Measurements from ENCODE around the gene PACS2. TPM values are rescaled to one million over a fixed set of nuclear protein-coding genes. Genes with fewer than 3 reads are reported as not detected.
A peak's percentile ranks its signal among the peaks of the same experiment; 100 is the strongest.
"Not testable (repeated sequence)": the region's sequence is repeated elsewhere in the genome, so short reads cannot be mapped to it uniquely, and the experiment has no call there.

The PACS2 gene
- total and polyA plus RNA-seq, 3 donors from 2014 or later = 99.2 to 174 (median 167) TPM

DNA sequence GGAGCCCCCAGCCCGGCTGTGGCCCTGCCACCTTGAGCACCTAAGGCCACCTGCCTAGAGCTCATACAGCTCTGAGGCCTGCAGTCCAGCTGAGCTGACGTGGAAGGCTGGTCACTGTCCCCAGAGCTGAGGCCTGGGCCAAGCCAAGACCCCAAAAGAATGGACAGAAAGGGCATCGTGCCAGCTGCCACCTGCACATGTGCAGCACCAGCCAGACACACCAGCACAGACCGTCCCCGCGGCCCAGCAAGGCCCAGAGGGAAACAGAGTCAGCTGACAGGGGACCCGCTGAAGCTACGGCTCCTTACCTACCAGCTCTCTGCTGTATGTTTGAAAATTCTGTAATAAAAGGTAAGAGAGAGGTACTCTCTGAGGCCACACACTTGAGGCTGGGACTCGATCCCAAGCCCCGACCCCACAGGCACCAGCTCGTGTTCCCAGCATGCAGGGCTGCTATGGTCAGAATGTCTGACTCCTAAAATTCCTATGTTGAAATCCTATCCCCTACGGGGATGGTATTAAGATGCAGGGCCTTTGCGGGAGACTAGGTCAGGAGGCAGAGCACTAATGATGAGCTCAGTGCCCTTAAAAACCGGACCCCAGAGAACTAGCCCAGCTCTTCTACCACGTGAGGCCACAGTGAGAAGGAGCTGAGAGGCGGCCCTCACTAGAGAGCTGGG, 39.1 kb upstream of the PACS2 start:
- DNase-seq = peak; percentile 18
- TF ChIP-seq POLR2A (IDR thresholded peaks at IDR 0.05) = no peak
- TF ChIP-seq, protein P1, sequence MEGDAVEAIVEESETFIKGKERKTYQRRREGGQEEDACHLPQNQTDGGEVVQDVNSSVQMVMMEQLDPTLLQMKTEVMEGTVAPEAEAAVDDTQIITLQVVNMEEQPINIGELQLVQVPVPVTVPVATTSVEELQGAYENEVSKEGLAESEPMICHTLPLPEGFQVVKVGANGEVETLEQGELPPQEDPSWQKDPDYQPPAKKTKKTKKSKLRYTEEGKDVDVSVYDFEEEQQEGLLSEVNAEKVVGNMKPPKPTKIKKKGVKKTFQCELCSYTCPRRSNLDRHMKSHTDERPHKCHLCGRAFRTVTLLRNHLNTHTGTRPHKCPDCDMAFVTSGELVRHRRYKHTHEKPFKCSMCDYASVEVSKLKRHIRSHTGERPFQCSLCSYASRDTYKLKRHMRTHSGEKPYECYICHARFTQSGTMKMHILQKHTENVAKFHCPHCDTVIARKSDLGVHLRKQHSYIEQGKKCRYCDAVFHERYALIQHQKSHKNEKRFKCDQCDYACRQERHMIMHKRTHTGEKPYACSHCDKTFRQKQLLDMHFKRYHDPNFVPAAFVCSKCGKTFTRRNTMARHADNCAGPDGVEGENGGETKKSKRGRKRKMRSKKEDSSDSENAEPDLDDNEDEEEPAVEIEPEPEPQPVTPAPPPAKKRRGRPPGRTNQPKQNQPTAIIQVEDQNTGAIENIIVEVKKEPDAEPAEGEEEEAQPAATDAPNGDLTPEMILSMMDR (IDR thresholded peaks at IDR 0.05) = no peak
- no peaks in the 10 kb centered on the region for H3K36me3 ChIP-seq (ENCODE audit: low read depth, missing control alignments)
- no peaks in the 10 kb centered on the region for H3K9me3 ChIP-seq
- H3K4me3 ChIP-seq = no peak overlapping the region
- intact Hi-C loops (cut with DNase I; ENCODE audit: low total_unique reads) = no loop called here
- WGBS, 2 donors = 54 to 68% methylated on average over 12 to 16 of the region's 16 CpGs
- no peaks in the 10 kb centered on the region for H3K4me1 ChIP-seq
- H3K27ac ChIP-seq = no peak overlapping the region
- H3K27me3 ChIP-seq = no peaks in the 10 kb centered on the region

DNA sequence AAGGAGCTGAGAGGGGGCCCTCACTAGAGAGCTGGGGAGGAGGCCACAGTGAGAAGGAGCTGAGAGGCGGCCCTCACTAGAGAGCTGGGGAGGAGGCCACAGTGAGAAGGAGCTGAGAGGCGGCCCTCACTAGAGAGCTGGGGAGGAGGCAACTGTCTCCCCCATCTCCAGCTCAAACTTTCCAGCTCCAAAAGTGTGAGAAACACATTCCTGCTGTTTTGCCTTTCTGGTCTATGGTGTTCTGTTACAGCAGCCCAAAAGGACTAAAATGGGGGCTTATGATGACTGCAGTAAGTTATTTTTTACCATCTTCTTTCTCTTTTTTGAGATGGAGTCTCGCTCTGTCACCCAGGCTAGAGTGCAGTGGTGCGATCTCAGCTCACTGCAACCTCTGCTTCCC, 37.1 kb upstream of the PACS2 start:
- H3K4me3 ChIP-seq; H3K27ac ChIP-seq; H3K9me3 ChIP-seq; intact Hi-C loops (cut with DNase I; ENCODE audit: low total_unique reads); H3K4me1 ChIP-seq; H3K36me3 ChIP-seq (ENCODE audit: low read depth, missing control alignments); DNase-seq; H3K27me3 ChIP-seq: not testable (repeated sequence)
- WGBS, 2 donors = 66 to 84% methylated on average over 3 to 4 of the region's 4 CpGs

DNA sequence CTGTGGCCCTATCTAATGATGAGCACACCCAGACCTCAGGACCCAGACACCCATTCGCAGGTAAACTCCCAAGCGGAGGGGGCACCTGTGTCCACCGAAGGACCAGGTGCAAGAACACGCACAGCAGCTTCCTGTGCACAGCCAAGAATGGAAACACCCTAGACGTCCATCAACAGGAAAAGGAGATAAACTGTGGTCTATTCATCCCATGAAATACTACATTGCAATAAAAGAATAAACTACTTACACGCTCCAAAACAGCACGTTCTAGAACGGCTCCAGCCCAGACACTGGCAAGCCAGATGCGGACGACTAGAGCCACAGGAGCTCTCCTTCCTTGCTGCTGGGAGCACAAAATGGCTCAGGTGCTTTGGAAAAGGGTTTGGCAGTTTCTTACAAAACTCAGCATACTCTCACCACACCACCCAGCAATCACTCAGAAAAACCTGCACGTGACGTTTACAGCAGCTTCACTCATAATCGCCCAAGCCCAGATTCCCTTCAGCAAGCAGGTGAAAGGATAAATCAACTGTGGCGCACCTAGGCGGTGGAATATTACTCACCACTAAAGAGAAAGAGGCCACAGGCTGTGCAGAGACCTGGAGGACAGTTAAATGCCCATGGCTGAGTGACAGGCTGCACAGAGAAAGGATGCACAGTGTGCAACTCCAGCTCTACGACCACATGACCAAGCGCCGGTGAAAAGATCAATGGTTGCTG, 34.7 kb upstream of the PACS2 start:
- Histone ChIP-seq H3K36me3 (ENCODE audit: low read depth, missing control alignments) (no peaks in the 10 kb centered on the region), H3K4me1 (no peaks in the 10 kb centered on the region), H3K4me3 (no peak overlapping the region), H3K27ac (no peak overlapping the region), H3K27me3 (no peaks in the 10 kb centered on the region), H3K9me3 (no peaks in the 10 kb centered on the region)
- TF ChIP-seq POLR2A (IDR thresholded peaks at IDR 0.05) = no peak
- TF ChIP-seq, protein P1 (IDR thresholded peaks at IDR 0.05) = no peak
- intact Hi-C loops (cut with DNase I; ENCODE audit: low total_unique reads) = loop anchor here (10.0 kb wide), 1 partner anchor 75 kb away; no protein-coding TSS in a partner anchor
- WGBS, 2 donors = 92% methylated on average over 18 of the region's 18 CpGs
- DNase-seq = no peak

DNA sequence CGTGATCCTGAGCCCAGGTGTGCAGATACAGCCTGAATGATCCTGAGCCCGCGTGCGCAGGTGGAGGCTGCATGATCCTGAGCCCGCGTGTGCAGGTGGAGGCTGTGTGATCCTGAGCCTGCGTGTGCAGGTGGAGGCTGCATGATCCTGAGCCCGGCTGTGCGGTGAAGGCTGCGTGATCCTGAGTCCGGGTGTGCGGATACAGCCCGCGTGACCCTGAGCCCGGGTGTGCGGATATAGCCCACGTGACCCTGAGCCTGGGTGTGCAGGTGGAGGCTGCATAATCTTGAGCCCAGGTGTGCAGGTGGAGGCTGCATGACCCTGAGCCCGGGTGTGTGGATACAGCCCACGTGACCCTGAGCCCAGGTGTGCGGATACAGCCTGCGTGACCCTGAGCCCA, 34.0 kb upstream of the PACS2 start:
- H3K36me3 ChIP-seq (ENCODE audit: low read depth, missing control alignments) = no peaks in the 10 kb centered on the region
- no peak overlapping the region for H3K27ac ChIP-seq
- no peaks in the 10 kb centered on the region for H3K9me3 ChIP-seq
- no peaks in the 10 kb centered on the region for H3K27me3 ChIP-seq
- DNase-seq = no peak
- H3K4me1 ChIP-seq = no peaks in the 10 kb centered on the region
- H3K4me3 ChIP-seq = no peak overlapping the region
- WGBS, 2 donors = 93 to 100% methylated on average over 7 to 21 of the region's 21 CpGs
- intact Hi-C loops (cut with DNase I; ENCODE audit: low total_unique reads) = loop anchor here (10.0 kb wide), 1 partner anchor 76 kb away; no protein-coding TSS in a partner anchor
- TF ChIP-seq POLR2A (IDR thresholded peaks at IDR 0.05) = no peak
- TF ChIP-seq, protein P1 (IDR thresholded peaks at IDR 0.05) = no peak

DNA sequence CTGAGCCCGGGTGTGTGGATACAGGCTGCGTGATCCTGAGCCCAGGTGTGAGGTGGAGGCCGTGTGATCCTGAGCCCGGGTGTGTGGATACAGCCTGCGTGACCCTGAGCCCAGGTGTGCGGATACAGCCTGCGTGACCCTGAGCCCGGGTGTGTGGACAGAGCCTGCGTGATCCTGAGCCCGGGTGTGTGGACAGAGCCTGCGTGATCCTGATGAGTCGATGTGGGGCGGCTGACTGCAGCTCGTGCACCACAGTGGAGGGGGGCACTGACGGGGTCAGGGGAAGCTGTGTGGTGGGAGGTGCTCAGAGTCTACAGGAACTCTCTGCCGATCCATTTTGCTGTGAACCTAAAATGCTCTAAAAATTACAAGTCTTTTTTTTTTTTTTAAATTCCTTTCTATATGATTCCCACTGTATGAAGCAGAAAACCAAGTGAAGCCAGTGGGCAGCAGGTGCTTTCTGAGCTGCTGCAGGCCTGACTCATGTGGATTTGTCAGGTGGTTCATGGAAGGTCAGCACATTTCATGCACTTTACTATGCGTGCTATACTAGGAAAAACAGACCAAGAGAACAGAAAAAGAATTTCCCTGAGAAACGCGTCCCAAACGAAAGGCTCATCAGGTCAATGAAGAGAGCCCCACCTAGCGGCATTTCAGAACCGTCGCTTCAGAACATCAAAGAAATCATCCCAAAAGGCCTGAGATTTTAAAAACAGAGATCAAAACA, 33.0 kb upstream of the PACS2 start:
- WGBS, 2 donors = 62 to 71% methylated on average over 17 to 23 of the region's 23 CpGs
- H3K27me3 ChIP-seq = no peaks in the 10 kb centered on the region
- no peaks in the 10 kb centered on the region for H3K36me3 ChIP-seq (ENCODE audit: low read depth, missing control alignments)
- DNase-seq = peak; percentile 41
- H3K9me3 ChIP-seq = no peaks in the 10 kb centered on the region
- no peak overlapping the region for H3K27ac ChIP-seq
- no peak overlapping the region for H3K4me3 ChIP-seq
- H3K4me1 ChIP-seq = no peaks in the 10 kb centered on the region
- intact Hi-C loops (cut with DNase I; ENCODE audit: low total_unique reads) = loop anchor here (10.0 kb wide), 1 partner anchor 77 kb away; no protein-coding TSS in a partner anchor
- TF ChIP-seq, protein P1 (IDR thresholded peaks at IDR 0.05) = peak; percentile 28 to 52 (median 44)
- no peak for TF ChIP-seq POLR2A (IDR thresholded peaks at IDR 0.05)

Measured in testis (tissue), 3 donors.